Measurements from ENCODE around the gene P2RY6. TPM values are rescaled to one million over a fixed set of nuclear protein-coding genes. Genes with fewer than 3 reads are reported as not detected.

The P2RY6 gene
- total and polyA plus RNA-seq, 2 of the 8 experiments (the other 6 are each of a cell fraction or from before 2014, with no cell fraction given) = 0.15 TPM; not detected in 1

GRCh38 chr11:73283276-73284000, 11.3 kb downstream of the P2RY6 start (continued):
- TF ChIP-seq TAF1 (IDR thresholded peaks at IDR 0.05; ENCODE audit: low read depth, low read length) (no peak), NANOG (IDR thresholded peaks at IDR 0.05; ENCODE audit: insufficient read depth, low read depth, low read length, poor library complexity, severe bottlenecking) (no peak), SP1 (IDR thresholded peaks at IDR 0.05; ENCODE audit: low read depth, low read length) (no peak)

All from H1 (cell line).